Vagina (tissue), 2 donors: ENCODE measurements around the gene STK39.

ENCODE experiments used
- CTCF ChIP-seq, 3 experiments: fragments of 450-650 bp in 2 of 3; fragments of 200-600 bp in 1 of 3; sonication (generic) in 1 of 3; IDR thresholded peaks; one replicate each; pipeline ENCODE4 v1.5.1; 2017 to 2019; ENCODE audit warnings: antibody characterized with exemption in 3 of 3, mild to moderate bottlenecking in 2 of 3, moderate library complexity in 2 of 3
- POLR2A ChIP-seq, 2 donors: fragments of 450-650 bp; IDR thresholded peaks; one replicate each; pipeline ENCODE4 v1.6.1; 2017; ENCODE audit warnings: antibody characterized with exemption in 2 of 2, mild to moderate bottlenecking in 2 of 2, moderate library complexity in 2 of 2
- POLR2AphosphoS5 ChIP-seq, 2 donors: sonication (generic); formaldehyde crosslinking; IDR thresholded peaks; one replicate each; pipeline ENCODE4 v1.9.0; 2017; ENCODE audit warnings: antibody characterized with exemption in 2 of 2, mild to moderate bottlenecking in 2 of 2, low read depth in 1 of 2; ENCODE audit not compliant: insufficient read depth in 1 of 2

GRCh38 chr2:168289880-168290279, 42.5 kb upstream of the STK39 start:
- TF ChIP-seq CTCF (IDR thresholded peaks at IDR 0.05) (no peak), POLR2AphosphoS5 (IDR thresholded peaks at IDR 0.05; ENCODE audit: insufficient read depth in 1 of 2, low read depth in 1 of 2) (peak in 1 of 2 donors; percentile 72), POLR2A (IDR thresholded peaks at IDR 0.05) (no peak)
